GM21447 (cell line): ENCODE measurements around the gene ACTR3.
"Not testable (repeated sequence)": the region's sequence is repeated elsewhere in the genome, so short reads cannot be mapped to it uniquely, and the experiment has no call there.

ENCODE experiments used
- ATAC-seq: cut with Tn5 transposase; IDR thresholded peaks from one replicate; pipeline ENCODE4 v1.9.1; 2021; ENCODE audit not compliant: unreplicated experiment

ACTR3 gene

GRCh38 chr2:113901943-113902342, 12.1 kb downstream of the ACTR3 start:
- ATAC-seq = no peak

- ATAC-seq = no peak
Observed at GRCh38 chr2:113905886-113906285, 16.0 kb downstream of the ACTR3 start.

GRCh38 chr2:113906647-113907046, 16.8 kb downstream of the ACTR3 start:
- no peak for ATAC-seq

DNA sequence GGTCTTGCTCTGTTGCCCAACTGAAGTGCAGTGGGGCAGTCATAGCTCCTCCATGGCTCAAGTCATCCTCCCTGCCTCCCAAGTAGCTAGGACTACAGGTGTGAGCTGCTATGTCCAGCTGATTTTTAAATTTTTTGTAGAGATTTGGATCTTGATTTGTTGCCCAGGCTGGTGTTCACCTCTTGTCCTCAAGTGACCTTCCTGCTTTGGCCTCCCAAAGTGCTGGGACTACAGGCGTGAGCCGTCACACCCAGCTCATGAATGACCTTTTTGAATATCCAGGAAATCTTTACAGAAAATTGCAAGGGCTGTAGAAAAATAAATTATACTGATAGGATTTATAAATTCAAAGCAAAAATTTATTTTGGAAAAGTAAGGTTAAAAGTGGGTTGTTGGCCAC, 17.4 kb downstream of the ACTR3 start:
- no peak for ATAC-seq

- no peak for ATAC-seq
Observed at GRCh38 chr2:113910110-113910717, 20.3 kb downstream of the ACTR3 start.

DNA sequence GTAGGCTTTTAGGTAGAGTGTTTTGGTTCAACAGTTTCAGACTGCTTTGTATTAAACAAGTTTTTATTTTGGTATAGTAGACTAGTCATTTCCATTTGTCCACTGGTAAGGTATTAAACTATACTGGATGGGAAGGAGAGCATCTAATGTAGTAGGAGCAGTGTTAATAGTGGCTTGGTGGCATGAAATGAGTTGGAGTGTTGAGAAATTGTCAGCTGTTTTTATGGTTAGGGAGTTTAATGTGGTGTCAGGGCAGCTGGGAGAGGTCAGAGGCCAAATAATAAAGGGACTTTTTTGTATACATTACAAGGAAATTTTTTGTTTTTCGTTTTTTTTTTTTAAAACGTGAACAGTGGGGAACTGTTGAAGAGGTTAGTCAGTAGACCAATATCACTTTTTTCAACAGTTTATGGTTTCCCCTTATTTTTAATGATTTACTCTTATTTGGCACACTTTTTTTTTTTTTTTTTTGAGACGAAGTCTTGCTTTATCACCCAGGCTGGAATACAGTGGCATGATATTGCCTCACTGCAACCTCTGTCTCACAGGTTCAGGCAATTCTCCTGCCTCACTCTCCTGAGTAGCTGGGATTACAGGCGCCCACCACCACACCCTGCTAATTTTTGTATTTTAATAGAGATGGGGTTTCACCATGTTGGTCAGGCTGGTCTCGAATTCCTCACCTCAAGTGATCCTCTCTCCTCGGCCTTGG, 21.2 kb downstream of the ACTR3 start:
- no peak for ATAC-seq

- no peak for ATAC-seq
Observed at GRCh38 chr2:113915082-113915819, 25.4 kb downstream of the ACTR3 start.

GRCh38 chr2:113918229-113918628, 28.3 kb downstream of the ACTR3 start:
- ATAC-seq = no peak

DNA sequence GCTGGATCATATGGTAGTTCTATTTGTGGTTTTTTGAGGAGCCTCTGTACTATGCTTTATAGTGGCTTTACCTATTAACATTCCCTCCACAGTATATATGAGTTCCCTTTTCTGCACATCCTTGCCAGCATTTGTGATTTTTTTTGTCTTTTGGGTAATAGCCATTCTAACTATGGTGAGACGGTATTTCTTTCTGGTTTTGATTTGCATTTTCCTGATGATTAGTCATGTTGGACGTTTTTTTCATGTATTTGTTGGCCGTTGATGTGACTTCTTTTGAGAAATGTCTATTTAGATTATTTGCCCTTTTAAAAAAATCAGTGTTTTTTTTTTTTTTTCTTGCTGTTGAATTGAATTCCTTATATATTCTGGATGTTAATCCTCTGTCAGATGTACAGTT, 31.1 kb downstream of the ACTR3 start:
- no peak for ATAC-seq

DNA sequence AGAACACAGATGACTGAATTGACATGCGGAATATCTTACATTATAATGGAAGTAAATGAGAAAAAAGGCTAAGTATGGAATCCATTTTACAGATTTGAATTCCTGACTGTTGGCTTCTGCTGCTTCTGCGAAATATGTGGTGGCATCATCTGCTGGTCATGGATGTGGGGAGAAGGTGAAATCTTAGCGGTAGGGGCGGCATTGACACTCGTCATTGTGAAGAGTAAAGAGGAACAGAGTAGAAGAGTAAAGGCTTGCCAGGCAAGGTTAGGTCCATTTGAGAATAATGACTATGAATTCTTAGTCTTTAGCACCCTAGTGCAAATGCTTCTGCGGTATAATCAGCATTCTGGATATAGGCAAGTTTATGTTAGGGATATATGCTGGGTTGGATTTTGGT, 32.4 kb downstream of the ACTR3 start:
- ATAC-seq = no peak

- no peak for ATAC-seq
Observed at GRCh38 chr2:113922784-113923183, 32.9 kb downstream of the ACTR3 start.

- no peak for ATAC-seq
Observed at GRCh38 chr2:113925884-113926283, 36.0 kb downstream of the ACTR3 start.

GRCh38 chr2:113926314-113926713, 36.4 kb downstream of the ACTR3 start:
- ATAC-seq = no peak

- no peak for ATAC-seq
Observed at GRCh38 chr2:113930448-113930847, 40.6 kb downstream of the ACTR3 start.

GRCh38 chr2:113937501-113937900, 47.6 kb downstream of the ACTR3 start:
- no peak for ATAC-seq

DNA sequence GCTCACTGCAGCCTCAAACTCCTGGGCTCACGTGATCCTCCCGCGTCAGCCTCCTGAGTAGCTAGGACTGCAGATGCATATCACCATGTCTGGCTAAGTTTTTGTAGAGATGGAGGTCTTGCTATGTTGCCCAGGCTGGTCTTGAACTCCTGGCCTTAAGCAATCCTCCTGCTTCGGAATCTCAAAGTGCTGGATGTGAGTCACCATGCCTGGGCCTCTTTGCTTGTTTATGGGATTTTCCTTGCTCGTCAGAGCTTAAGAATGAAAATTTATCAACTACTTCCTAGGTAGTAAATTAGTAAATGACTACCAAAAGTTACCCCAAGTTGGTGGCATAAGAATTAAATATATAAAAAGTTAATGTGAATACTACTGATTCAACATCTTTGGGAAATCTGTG, 51.0 kb downstream of the ACTR3 start:
- ATAC-seq = no peak

DNA sequence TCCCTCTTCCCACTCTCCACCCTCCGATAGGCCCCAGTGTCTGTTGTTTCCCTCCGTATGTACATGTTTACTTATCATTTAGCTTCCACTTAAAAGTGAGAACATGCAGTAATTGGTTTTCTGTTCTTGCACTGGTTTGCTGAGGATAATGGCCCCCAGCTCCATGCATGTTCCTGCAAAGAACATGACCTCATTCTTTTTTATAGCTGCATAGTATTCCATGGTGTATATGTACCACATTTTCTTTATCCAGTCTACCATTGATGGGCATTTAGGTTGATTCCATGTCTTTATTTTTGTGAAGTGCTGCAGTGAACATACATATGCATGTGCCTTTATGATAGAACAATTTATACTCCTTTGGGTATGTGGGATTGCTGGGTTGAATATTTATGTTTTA, 55.9 kb downstream of the ACTR3 start:
- not testable (repeated sequence) for ATAC-seq

- not testable (repeated sequence) for ATAC-seq
Observed at GRCh38 chr2:113950906-113951305, 61.0 kb downstream of the ACTR3 start.

- no peak for ATAC-seq
Observed at GRCh38 chr2:113961000-113961399, 71.1 kb downstream of the ACTR3 start.

DNA sequence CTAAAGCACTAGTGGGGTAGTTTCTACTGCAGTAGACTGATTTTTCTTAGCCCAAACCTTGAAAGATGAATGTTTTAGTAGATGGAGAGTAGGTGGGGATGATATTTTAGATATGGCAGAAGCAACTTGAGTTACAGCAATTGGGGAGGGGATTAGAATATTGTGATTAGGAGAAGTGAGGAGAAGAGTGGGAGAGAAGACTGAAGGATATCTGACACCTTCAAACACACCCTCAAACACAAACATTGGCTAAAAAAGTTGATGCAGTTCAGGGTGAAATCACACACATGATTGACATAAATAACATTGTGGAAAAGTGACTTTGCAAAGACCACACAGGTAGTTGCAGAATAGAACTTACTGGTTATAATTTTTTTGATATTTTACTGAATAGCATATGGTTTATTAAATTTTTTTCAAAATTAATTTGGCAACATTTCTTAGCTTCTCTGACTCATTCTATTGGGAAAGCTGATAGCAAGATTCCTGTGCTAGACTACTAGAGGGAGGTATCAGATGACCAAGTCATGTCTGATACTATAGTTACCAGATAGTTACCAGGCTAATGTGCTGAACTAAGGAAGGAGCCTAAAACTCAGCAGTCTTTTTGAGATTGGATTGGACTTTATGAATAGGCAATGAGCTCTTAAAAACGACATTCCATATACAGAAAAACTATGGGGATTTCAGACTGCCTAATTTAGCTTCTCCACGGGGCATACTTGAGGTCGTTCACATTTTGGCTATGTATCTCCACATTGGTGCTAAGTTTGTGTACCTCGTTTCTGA, 73.0 kb downstream of the ACTR3 start:
- no peak for ATAC-seq

DNA sequence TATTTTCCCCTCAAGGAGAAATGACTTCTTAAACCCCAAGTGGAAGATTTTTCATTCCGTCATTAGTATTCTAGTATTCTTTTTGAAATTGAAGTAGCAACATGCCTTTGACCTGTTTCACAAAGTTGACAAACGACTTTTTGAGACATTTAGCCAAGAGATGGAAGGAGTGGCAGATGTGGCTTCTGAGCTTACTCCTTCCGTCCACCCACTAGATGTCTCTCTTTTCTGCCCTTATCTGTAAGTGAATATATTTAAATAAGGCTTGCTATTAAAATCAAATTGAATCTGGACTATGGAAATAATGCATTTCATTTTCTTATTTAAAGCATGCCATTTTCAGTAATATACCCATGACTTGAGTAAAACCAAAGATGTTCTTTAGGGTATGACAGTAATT, 74.1 kb downstream of the ACTR3 start:
- ATAC-seq = no peak
